PFSK-1 (cell line): ENCODE measurements around the gene ADIG.

Experiments
- FOXP2 ChIP-seq: optimal IDR thresholded peaks from 2 replicates; pipeline ENCODE3; 2011; ENCODE audit warnings: borderline replicate concordance, control low read depth, inconsistent platforms; ENCODE audit not compliant: insufficient read depth; ENCODE audit errors: extremely low read length, extremely low read depth
- POLR2AphosphoS5 ChIP-seq: IDR thresholded peaks from 2 replicates; pipeline ENCODE4 v1.6.1; 2012; ENCODE audit warnings: low read depth, mild to moderate bottlenecking, control low read depth, low read length, moderate library complexity
- REST ChIP-seq, 2 experiments: IDR thresholded peaks; 2 replicates each; pipeline versions ENCODE4 v1.6.1 to v1.8.0; 2011 to 2012; ENCODE audit warnings: low read depth in 2 of 2, low read length in 2 of 2, control low read depth in 1 of 2, inconsistent platforms in 1 of 2, mild to moderate bottlenecking in 1 of 2, moderate library complexity in 1 of 2; ENCODE audit not compliant: insufficient read depth in 1 of 2
- SIN3A ChIP-seq: IDR thresholded peaks from 2 replicates; pipeline ENCODE4 v1.6.1; 2012; ENCODE audit warnings: mild to moderate bottlenecking, low read length, moderate library complexity, borderline replicate concordance; ENCODE audit not compliant: insufficient read depth
- TAF1 ChIP-seq: IDR thresholded peaks from 2 replicates; pipeline ENCODE4 v1.6.1; 2012; ENCODE audit warnings: low read length, control low read depth, borderline replicate concordance; ENCODE audit not compliant: insufficient read depth

ADIG gene

GRCh38 chr20:38599410-38599882 is 18.4 kb downstream of the ADIG start:
- TF ChIP-seq SIN3A (no peak), POLR2AphosphoS5 (no peak), TAF1 (no peak), FOXP2 (no peak), REST (IDR thresholded peaks at IDR 0.05; ENCODE audit: insufficient read depth in 1 of 2, low read depth in 2 of 2, low read length in 2 of 2) (no peak)

DNA sequence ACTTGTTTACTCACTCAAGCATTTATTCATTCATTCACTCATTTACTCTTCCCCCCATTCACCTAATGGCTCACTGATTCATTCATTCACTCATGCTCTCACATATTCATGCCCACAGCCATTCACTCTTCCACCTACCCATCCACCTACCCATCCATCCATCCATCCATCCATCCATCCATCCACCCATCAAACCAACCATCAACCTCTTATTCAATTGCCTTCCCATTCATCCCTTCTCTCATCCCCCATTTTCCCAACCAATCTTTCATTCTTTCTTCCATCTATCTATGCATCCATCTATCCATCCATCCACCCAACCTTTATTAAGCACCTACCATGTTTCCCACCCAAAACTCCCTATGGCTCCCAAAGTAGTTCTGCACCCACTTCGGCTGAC is 19.1 kb downstream of the ADIG start:
- TF ChIP-seq FOXP2 (no peak), SIN3A (no peak), TAF1 (no peak), REST (IDR thresholded peaks at IDR 0.05; ENCODE audit: insufficient read depth in 1 of 2, low read depth in 2 of 2, low read length in 2 of 2) (no peak), POLR2AphosphoS5 (no peak)

- TF ChIP-seq FOXP2 (no peak), POLR2AphosphoS5 (no peak), SIN3A (no peak), REST (IDR thresholded peaks at IDR 0.05; ENCODE audit: insufficient read depth in 1 of 2, low read depth in 2 of 2, low read length in 2 of 2) (no peak), TAF1 (no peak)
These were observed 20.5 kb downstream of the ADIG start, which contains the start of gene ARHGAP40 for GRCh38 chr20:38601216-38602184. ARHGAP40 (plus strand) TSS chr20:38601809.

DNA sequence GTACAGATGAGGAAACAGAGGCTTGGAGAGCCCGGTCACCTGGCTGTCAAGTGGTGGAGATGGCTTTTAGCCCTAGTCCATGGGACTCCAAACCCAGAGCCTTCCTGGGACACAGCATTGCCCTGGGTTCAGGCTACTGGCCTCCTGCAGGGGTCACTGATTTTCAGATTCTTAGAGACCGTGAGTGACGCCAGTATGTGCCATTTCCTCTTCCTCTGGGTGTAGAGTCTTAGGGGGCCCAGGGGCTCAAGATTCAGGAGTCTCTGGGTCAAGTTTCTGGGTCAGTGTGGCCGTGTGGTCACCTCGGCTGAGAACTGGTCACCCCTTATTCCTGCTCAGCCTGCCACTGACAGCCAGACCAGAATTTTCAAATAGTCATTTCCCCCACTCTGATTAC is 21.2 kb downstream of the ADIG start:
- TF ChIP-seq SIN3A (no peak), TAF1 (no peak), POLR2AphosphoS5 (no peak), FOXP2 (no peak), REST (IDR thresholded peaks at IDR 0.05; ENCODE audit: insufficient read depth in 1 of 2, low read depth in 2 of 2, low read length in 2 of 2) (no peak)
